CD14-positive monocyte (primary cell): ENCODE measurements around the gene WDR41. TPM values are rescaled to one million over a fixed set of nuclear protein-coding genes. Genes with fewer than 3 reads are reported as not detected.

Source experiments
- DNase-seq, 3 donors: peaks; one replicate each; pipeline ENCODE4 v3.0.0-alpha.2; 2011 to 2022
- H2AFZ ChIP-seq: 2 replicates; pipeline ENCODE4 v1.6.0; 2012; ENCODE audit warnings: mild to moderate bottlenecking, low read depth, low read length, inconsistent platforms; ENCODE audit not compliant: insufficient read depth, poor library complexity, severe bottlenecking
- H3K27ac ChIP-seq, 2 donors: 1 replicate in 1 of 2; 2 replicates in 1 of 2; pipeline ENCODE4 v1.5.1; 2012 to 2013; ENCODE audit warnings: low read length in 2 of 2, control low read depth in 1 of 2, inconsistent platforms in 1 of 2, low read depth in 1 of 2, mild to moderate bottlenecking in 1 of 2
- H3K27me3 ChIP-seq, 2 donors: one replicate each; pipeline versions ENCODE4 v1.6.0 to v1.6.1; 2011 to 2013; ENCODE audit warnings: low read length in 2 of 2; ENCODE audit not compliant: control insufficient read depth in 2 of 2, insufficient read depth in 2 of 2
- H3K36me3 ChIP-seq, 2 donors: replicated peaks in 1 of 2; 1 replicate in 1 of 2; 2 replicates in 1 of 2; pipeline versions ENCODE4 v1.5.1 to v1.6.1; 2012 to 2013; ENCODE audit warnings: low read length in 2 of 2, control low read depth in 1 of 2, inconsistent platforms in 1 of 2, mild to moderate bottlenecking in 1 of 2; ENCODE audit not compliant: insufficient read depth in 2 of 2, control insufficient read depth in 1 of 2
- H3K4me1 ChIP-seq, 2 donors: 1 replicate in 1 of 2; 2 replicates in 1 of 2; pipeline versions ENCODE4 v1.5.1 to v1.6.1; 2012 to 2013; ENCODE audit warnings: low read length in 2 of 2, control low read depth in 1 of 2, inconsistent platforms in 1 of 2, mild to moderate bottlenecking in 1 of 2, moderate library complexity in 1 of 2; ENCODE audit not compliant: insufficient read depth in 2 of 2, control insufficient read depth in 1 of 2
- H3K4me2 ChIP-seq: replicated peaks from 2 replicates; pipeline ENCODE3; 2012; ENCODE audit warnings: low read length, moderate library complexity, mild to moderate bottlenecking; ENCODE audit not compliant: poor library complexity, severe bottlenecking; ENCODE audit errors: extremely low read depth
- H3K4me3 ChIP-seq, 3 experiments: fragments of 200-600 bp in 1 of 3; sonication (generic) in 1 of 3; replicated peaks in 1 of 3; 1 replicate in 2 of 3; 2 replicates in 1 of 3; pipeline ENCODE4 v1.5.1; 2011 to 2013; ENCODE audit warnings: low read length in 3 of 3, mild to moderate bottlenecking in 3 of 3, control low read depth in 2 of 3, low read depth in 2 of 3, inconsistent platforms in 1 of 3, moderate library complexity in 1 of 3
- H3K79me2 ChIP-seq: 2 replicates; pipeline ENCODE4 v1.6.0; 2012; ENCODE audit warnings: mild to moderate bottlenecking, control low read depth, inconsistent platforms, low read length, moderate library complexity; ENCODE audit not compliant: insufficient read depth
- H3K9ac ChIP-seq: 2 replicates; pipeline ENCODE4 v1.6.0; 2017; ENCODE audit warnings: low read length, mild to moderate bottlenecking; ENCODE audit not compliant: insufficient read depth, poor library complexity, severe bottlenecking
- H3K9me3 ChIP-seq, 2 donors: replicated peaks in 1 of 2; 1 replicate in 1 of 2; 2 replicates in 1 of 2; pipeline versions ENCODE4 v1.5.1 to v1.6.1; 2012 to 2013; ENCODE audit warnings: low read length in 2 of 2, control low read depth in 1 of 2; ENCODE audit not compliant: control insufficient read depth in 1 of 2, insufficient read depth in 1 of 2
- H4K20me1 ChIP-seq: 2 replicates; pipeline ENCODE4 v1.6.0; 2012; ENCODE audit warnings: mild to moderate bottlenecking, low read length, control low read depth, moderate library complexity; ENCODE audit not compliant: insufficient read depth
- H3K27ac Mint-ChIP-seq, 7 donors: one replicate each; pipeline ENCODE4 v1.8.0; 2020; ENCODE audit warnings: mild to moderate bottlenecking in 7 of 7, mixed read lengths in 7 of 7, moderate library complexity in 6 of 7, inconsistent platforms in 2 of 7
- H3K27me3 Mint-ChIP-seq, 3 donors: one replicate each; pipeline ENCODE4 v1.8.0; 2021 to 2022; ENCODE audit warnings: low read depth in 3 of 3, mild to moderate bottlenecking in 3 of 3, mixed read lengths in 3 of 3, moderate library complexity in 3 of 3, inconsistent platforms in 1 of 3
- H3K36me3 Mint-ChIP-seq, 2 donors: one replicate each; pipeline ENCODE4 v1.8.0; 2020; ENCODE audit warnings: mixed read lengths in 2 of 2, inconsistent platforms in 1 of 2, mild to moderate bottlenecking in 1 of 2
- H3K4me1 Mint-ChIP-seq: one replicate; pipeline ENCODE4 v1.8.0; 2020; ENCODE audit warnings: mild to moderate bottlenecking, mixed read lengths
- H3K4me3 Mint-ChIP-seq, 2 donors: one replicate each; pipeline ENCODE4 v1.8.0; 2020; ENCODE audit warnings: mild to moderate bottlenecking in 2 of 2, mixed read lengths in 2 of 2, moderate library complexity in 1 of 2
- H3K9me3 Mint-ChIP-seq, 7 donors: one replicate each; pipeline ENCODE4 v1.8.0; 2020 to 2022; ENCODE audit warnings: mixed read lengths in 7 of 7, mild to moderate bottlenecking in 6 of 7, moderate library complexity in 6 of 7, inconsistent platforms in 2 of 7
- CTCF ChIP-seq: fragments of 200-600 bp; IDR thresholded peaks from one replicate; pipeline ENCODE4 v1.8.0; 2022; ENCODE audit warnings: antibody characterized with exemption, mild to moderate bottlenecking
- WGBS: methylation state at CpG from one replicate; pipeline ENCODE4 v1.1.5; 2013; ENCODE audit warnings: missing lambda C conversion rate; ENCODE audit not compliant: insufficient coverage; 5-methylcytosine and 5-hydroxymethylcytosine counted together
- intact Hi-C, 2 donors: fragments of 100-400 bp; cut with micrococcal nuclease; formaldehyde crosslinking; loops; one replicate each; pipeline versions ENCODE4 v1.15.0 to v1.15.1; 2023
- polyA plus RNA-seq, 3 donors: library from polyadenylated mRNA; depleted of rRNA in 1 of 3; unstranded in 2 of 3; stranded (reverse) in 1 of 3; fragments of 300-500 nt in 2 of 3; fragments of >200 nt in 1 of 3; fragmentation: Illumina TruSeq in 2 of 3; gene quantifications; 1 replicate in 2 of 3; 2 replicates in 1 of 3; pipeline ENCODE4 v1.2.3, GENCODE V29; 2012 to 2021

Gene WDR41
- polyA plus RNA-seq, 3 donors: 19.6 to 64.0 (median 47.5) TPM

DNA sequence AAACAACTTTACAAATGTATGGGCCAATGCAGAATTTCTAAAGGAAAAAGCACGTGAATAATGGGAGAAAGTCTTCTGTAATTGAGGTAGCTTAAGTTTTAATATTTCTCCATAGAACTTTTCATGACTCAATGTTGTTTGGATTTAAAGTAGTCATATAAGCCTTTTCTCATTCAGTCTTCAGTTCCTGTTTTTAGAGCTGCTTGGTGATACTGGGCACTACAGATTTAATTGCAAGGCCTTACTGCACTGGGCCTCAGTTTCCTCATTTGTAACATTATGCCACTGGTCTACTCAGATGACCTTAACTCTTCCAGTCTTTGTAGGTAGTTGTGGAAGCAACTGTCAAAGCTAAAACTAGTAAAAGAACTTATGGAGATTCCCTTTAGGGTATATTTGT, 60.4 kb downstream of the WDR41 start:
- Histone ChIP-seq H3K4me2 (no peak overlapping the region), H3K27me3 (no peaks in the 10 kb centered on the region), H3K79me2 (no peaks in the 10 kb centered on the region), H3K36me3 (peaks cover 77 to 91% of the 10 kb centered on the region in 2 donors), H4K20me1 (no peaks in the 10 kb centered on the region), H3K4me1 (no peaks in the 10 kb centered on the region), H3K4me3 (no peak overlapping the region), H3K9me3 (no peaks in the 10 kb centered on the region), H2AFZ (no peak overlapping the region), H3K9ac (no peak overlapping the region), H3K27ac (no peak overlapping the region)
- intact Hi-C loops: no loop called here
- Mint-ChIP-seq H3K4me3 (no peak overlapping the region), H3K9me3 (no peaks in the 10 kb centered on the region), H3K4me1 (no peaks in the 10 kb centered on the region), H3K27ac (no peak overlapping the region), H3K27me3 (no peaks in the 10 kb centered on the region), H3K36me3 (peaks cover 68 to 70% of the 10 kb centered on the region in 2 donors)
- no peak for DNase-seq
- WGBS: no CpG with 5 or more reads among the region's 1 CpG
- no peak for TF ChIP-seq CTCF

DNA sequence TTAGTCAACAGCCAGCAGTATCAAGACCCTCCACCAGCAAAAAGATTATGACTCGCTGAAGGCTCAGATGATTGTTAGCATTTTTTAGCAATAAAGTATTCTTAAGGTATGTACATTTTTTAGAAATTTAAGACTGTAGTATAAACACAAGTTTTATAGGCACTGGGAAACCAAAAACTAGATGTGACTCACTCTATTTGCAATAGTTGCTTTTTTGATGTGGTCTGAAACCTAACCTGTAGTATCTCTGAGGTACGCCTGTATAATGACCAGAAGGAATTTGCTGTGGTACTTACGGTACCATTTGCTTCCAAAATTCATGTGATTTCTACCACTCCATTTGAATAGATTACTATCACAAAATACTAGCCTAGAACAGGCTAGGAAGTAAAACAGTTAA, 60.8 kb downstream of the WDR41 start:
- intact Hi-C loops: no loop called here
- Histone ChIP-seq H3K36me3 (peaks cover 77 to 91% of the 10 kb centered on the region in 2 donors), H3K4me1 (no peaks in the 10 kb centered on the region), H3K27ac (no peak overlapping the region), H3K27me3 (no peaks in the 10 kb centered on the region), H4K20me1 (no peaks in the 10 kb centered on the region), H2AFZ (no peak overlapping the region), H3K4me3 (no peak overlapping the region), H3K79me2 (no peaks in the 10 kb centered on the region), H3K9me3 (no peaks in the 10 kb centered on the region), H3K4me2 (no peak overlapping the region), H3K9ac (no peak overlapping the region)
- no peaks in the 10 kb centered on the region for H3K9me3 Mint-ChIP-seq
- H3K27me3 Mint-ChIP-seq: no peaks in the 10 kb centered on the region
- H3K27ac Mint-ChIP-seq: no peak overlapping the region
- no CpG with 5 or more reads among the region's 3 CpGs for WGBS
- H3K36me3 Mint-ChIP-seq: peaks cover 67 to 68% of the 10 kb centered on the region in 2 donors
- no peak for DNase-seq
- no peaks in the 10 kb centered on the region for H3K4me1 Mint-ChIP-seq
- no peak for TF ChIP-seq CTCF
- no peak overlapping the region for H3K4me3 Mint-ChIP-seq
